Globus pallidus (tissue), 1 donor: ENCODE measurements around the gene ADARB1.
"Not testable (repeated sequence)": the region's sequence is repeated elsewhere in the genome, so short reads cannot be mapped to it uniquely, and the experiment has no call there.

Experiments
- DNase-seq: peaks from one replicate; pipeline ENCODE4 v3.0.0-alpha.2; 2015; ENCODE audit warnings: low spot score

ADARB1 gene

DNA sequence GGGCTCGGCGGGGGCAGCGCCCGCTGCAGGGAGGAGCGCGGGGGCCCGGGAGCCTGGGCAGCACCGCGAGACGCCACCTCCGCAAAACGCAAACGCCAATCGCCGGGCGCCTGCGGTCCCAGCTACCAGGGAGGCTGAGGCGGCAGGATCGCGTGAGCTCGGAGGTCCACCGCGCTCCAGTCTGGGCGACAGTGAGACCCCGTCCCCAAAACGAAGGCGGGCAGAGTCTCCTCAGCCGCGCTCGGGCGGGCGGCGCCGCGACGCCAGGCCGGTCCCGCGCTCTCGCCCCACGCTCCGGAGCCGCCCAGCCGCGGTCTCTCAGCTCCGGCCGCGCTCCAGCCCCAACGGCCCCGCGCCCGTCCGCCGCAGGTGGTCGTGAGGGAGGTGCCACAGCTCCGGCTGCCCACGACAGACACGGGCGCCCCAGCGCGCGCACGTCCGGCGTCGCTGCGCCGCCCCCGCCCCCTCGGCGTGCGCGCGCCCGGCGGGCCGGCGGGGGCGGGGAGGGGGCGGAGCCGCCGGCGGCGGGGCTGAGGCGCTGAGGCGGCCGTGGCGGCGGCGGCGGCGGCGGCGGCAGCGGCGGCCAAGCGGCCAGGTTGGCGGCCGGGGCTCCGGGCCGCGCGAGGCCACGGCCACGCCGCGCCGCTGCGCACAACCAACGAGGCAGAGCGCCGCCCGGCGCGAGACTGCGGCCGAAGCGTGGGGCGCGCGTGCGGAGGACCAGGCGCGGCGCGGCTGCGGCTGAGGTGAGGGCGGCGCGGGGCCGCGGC, at the start of gene ADARB1:
ADARB1 (plus strand) TSS at position 533 of the 770 bp plus-strand sequence. CDS start 97,077 bp downstream, outside the sequence.
- DNase-seq, result peak; percentile 68

- DNase-seq, result no peak
Measured at GRCh38 chr21:45026066-45026745, 48.2 kb upstream of the ADARB1 start.

GRCh38 chr21:45026826-45027225, 47.6 kb upstream of the ADARB1 start:
- no peak for DNase-seq

- no peak for DNase-seq
Measured at GRCh38 chr21:45027241-45028196, 46.9 kb upstream of the ADARB1 start.

- not testable (repeated sequence) for DNase-seq
Measured at GRCh38 chr21:45028645-45029044, 45.7 kb upstream of the ADARB1 start.

DNA sequence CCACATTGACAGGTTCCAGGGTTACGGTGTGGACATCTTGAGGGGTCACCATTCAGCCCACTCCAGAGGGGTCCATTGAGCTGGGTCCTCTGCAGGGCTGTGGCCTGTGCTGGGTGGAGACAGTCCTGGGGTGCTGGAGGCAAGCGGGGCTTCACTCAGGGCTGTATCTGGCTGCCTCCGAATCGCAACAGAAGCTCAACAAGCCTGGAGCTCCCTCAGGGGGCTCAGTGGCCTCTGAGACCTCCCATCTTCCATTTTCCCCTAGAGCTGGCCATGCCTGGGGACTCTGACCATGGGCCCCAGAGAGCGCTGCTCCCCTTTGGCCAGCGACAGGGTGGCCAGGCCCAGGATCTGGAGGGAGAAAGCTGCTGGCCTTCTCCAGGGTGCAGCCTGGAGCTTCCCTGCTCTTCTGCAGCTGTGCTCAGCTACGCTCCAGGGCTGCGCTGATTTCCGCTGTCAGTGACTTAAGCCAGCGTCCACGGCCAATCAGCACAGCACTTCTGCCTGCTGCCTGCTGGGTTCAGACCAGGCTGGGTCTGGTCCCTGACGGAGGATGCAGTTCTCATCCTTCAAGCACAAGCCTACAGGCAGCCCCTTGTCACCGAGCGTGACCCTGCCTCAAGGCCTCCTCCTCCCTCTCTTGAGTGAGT, 45.0 kb upstream of the ADARB1 start:
- DNase-seq, result no peak

GRCh38 chr21:45029948-45030681, 44.3 kb upstream of the ADARB1 start:
- no peak for DNase-seq

- DNase-seq, result no peak
Measured at GRCh38 chr21:45030682-45031570, 43.5 kb upstream of the ADARB1 start.

DNA sequence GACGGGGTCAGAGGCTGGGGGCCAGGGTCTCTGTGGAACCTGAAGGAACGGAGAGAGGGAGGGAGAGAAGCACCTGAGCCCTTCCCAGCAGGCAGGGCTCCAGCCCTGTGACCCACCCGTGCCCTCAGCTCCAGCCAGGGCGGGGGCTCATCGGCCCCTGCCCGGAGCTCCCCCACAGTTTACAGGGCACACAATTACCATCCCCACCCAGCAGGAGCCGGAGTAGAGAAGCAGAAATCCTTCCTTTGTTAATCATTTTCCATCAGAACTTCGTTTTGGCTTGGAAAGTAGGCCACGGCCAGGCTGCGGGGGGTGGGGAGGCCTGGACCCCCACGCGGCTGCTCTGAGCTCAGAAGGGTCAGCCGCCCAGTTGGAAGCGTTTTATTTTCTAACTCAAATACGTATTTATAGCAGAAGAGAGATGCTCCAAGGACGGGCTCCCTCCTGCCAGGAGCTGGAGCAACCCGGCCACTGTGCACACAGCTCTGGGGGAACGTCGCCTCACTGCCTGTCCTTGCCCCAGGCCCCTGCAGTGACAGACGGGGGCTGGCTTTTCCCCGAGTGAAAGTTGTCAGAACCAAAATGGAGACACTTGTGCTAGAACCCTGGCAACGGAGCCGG, 42.7 kb upstream of the ADARB1 start:
- no peak for DNase-seq

GRCh38 chr21:45032332-45032731, 42.0 kb upstream of the ADARB1 start:
- DNase-seq, result no peak

DNA sequence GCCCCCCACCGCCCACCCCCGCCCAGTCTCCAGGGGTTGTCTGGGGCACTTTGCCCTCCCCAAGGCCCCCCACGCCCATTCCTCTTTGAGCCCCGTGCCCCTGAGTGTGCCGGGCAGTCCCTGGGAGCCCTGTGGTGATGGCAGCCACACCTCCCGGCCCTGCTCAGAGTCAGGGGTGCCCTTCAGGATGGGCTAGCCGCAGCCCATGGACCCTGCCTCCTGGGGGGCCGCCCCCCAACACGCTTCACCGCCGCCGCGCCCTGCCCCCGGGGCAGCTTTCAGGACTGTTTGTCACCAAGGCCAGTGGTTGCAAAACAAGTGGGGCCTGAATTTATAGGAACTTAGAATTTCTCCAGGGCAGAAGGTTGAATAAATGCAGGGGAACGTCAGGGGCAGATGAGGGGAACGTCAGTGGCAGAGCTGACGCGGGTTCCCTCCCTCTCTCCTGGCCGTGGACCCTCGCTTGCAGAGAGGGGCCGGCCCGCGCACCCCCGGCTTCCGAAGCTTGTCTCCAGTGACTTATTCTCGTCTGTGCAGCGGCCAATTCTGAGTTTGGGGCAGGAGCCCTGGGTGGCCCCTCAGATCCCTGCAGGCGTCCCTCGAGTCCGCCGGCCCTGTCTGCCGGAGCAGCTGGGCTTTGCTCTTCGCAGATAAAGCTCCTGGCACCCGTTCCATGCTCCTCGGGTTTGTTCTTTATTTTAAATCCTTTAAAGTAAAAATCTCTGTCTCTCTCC, 41.2 kb upstream of the ADARB1 start:
- no peak for DNase-seq

GRCh38 chr21:45033791-45034555, 40.4 kb upstream of the ADARB1 start:
- DNase-seq, result no peak

- no peak for DNase-seq
Measured at GRCh38 chr21:45034556-45035476, 39.6 kb upstream of the ADARB1 start.

DNA sequence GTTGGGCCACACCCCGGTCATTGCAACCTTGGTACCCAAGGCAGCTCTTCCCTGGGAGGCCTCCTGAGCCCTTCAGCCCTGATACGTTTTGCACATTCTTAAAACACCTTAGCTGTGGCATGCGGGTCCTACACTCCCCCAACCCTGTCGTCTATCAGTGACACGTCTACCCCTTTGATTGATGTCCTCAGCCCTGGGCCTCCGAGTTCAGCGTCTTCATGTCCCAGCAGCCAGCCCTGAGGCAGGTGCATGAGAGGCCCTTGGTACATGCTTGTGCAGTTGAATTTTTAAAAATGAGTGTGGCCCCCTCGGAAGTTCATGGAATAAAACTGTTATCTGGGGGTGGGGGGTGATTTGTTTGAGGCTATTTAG, 38.9 kb upstream of the ADARB1 start:
- DNase-seq, result no peak

DNA sequence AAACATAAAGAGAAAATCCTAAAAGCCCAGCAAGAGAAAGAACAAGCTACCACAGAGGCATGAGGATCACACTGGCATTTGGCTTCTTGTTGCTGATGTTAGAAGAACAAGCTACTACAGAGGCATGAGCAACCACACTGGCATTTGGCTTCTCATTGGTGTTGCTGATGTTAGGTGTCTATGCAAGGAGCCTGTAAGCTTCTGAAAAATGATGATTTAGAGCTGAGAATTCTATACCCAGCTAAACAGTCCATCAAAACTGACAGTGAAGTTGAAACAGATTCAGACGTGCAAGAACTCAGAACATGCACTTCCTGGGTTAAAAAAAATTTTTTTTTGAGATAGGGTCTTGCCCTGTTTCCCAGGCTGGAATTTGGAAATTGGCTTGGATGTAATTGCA, 37.8 kb upstream of the ADARB1 start:
- DNase-seq, result no peak

DNA sequence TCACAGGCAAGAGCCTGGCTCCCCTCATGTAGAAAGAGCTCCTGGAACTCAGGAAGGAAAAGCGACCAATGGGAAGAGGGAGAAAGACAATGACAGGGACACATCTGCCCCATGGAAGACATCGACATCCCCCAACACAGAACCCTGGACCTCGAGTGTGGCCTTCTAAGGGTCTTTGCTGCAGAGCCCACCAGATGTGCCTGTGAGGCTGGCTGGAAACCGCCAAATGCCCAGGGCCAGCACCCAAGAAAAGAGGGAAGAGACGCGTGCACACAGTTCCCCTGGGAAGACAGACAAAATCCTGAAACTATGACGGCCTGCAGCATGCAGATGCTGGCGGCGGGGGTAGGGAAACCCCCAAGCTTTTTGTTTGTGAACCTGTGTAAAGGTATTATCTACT, 36.4 kb upstream of the ADARB1 start:
- DNase-seq, result no peak
